Stimulated activated naive CD8-positive, alpha-beta T cell treated with anti-CD3 and anti-CD28 coated beads, Interleukin-15, Interleukin-2, amounts not matched to agents 100 ng/mL and 50 ng/mL, for 24 hours (primary cell): ENCODE results near the gene UGT2B10.

Experiments used
- H3K27ac Mint-ChIP-seq: one replicate; pipeline ENCODE4 v1.8.0; 2021; ENCODE audit warnings: mild to moderate bottlenecking, mixed read lengths
- H3K27me3 Mint-ChIP-seq: one replicate; pipeline ENCODE4 v1.8.0; 2021; ENCODE audit warnings: mixed read lengths
- H3K36me3 Mint-ChIP-seq: one replicate; pipeline ENCODE4 v1.8.0; 2021; ENCODE audit warnings: low read depth, mixed read lengths
- H3K4me1 Mint-ChIP-seq: one replicate; pipeline ENCODE4 v1.8.0; 2021; ENCODE audit warnings: low read depth, mixed read lengths
- H3K4me3 Mint-ChIP-seq: one replicate; pipeline ENCODE4 v1.8.0; 2021; ENCODE audit warnings: mild to moderate bottlenecking, mixed read lengths
- H3K9me3 Mint-ChIP-seq: one replicate; pipeline ENCODE4 v1.8.0; 2021; ENCODE audit warnings: mixed read lengths

The UGT2B10 gene

GRCh38 chr4:68858039-68858438, 42.2 kb downstream of the UGT2B10 start:
- Mint-ChIP-seq H3K36me3 (no peaks in the 10 kb centered on the region), H3K4me3 (no peak overlapping the region), H3K27me3 (no peaks in the 10 kb centered on the region), H3K4me1 (no peaks in the 10 kb centered on the region), H3K9me3 (peaks cover 3% of the 10 kb centered on the region), H3K27ac (no peak overlapping the region)

GRCh38 chr4:68859655-68860054, 43.9 kb downstream of the UGT2B10 start:
- peaks cover 3% of the 10 kb centered on the region for H3K9me3 Mint-ChIP-seq
- no peaks in the 10 kb centered on the region for H3K27me3 Mint-ChIP-seq
- no peak overlapping the region for H3K4me3 Mint-ChIP-seq
- no peaks in the 10 kb centered on the region for H3K4me1 Mint-ChIP-seq
- H3K36me3 Mint-ChIP-seq, result no peaks in the 10 kb centered on the region
- H3K27ac Mint-ChIP-seq, result no peak overlapping the region

DNA sequence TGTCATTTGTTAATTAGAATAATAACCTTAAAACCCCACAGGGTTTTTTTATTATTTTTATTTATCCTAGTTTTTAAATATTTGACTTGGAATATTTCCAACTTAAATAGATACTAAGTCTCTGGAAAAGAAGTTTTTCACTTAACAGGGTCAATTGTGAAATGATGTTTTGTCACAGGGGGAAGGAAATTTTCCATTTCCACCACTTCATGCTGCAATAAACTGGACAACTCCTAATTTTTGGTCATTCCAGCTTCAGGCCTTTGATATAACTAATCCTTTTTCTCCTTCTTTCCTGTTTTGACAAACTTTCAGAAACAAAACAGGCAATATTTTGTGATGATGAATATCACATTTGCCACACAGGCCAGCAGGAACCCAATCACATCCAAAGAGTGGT, 45.3 kb downstream of the UGT2B10 start:
- no peaks in the 10 kb centered on the region for H3K4me1 Mint-ChIP-seq
- no peaks in the 10 kb centered on the region for H3K36me3 Mint-ChIP-seq
- H3K27ac Mint-ChIP-seq, result no peak overlapping the region
- no peak overlapping the region for H3K4me3 Mint-ChIP-seq
- H3K27me3 Mint-ChIP-seq, result no peaks in the 10 kb centered on the region
- peaks cover 3% of the 10 kb centered on the region for H3K9me3 Mint-ChIP-seq

GRCh38 chr4:68864438-68865187, 48.8 kb downstream of the UGT2B10 start:
- no peak overlapping the region for H3K27ac Mint-ChIP-seq
- no peaks in the 10 kb centered on the region for H3K36me3 Mint-ChIP-seq
- no peaks in the 10 kb centered on the region for H3K9me3 Mint-ChIP-seq
- no peak overlapping the region for H3K4me3 Mint-ChIP-seq
- no peaks in the 10 kb centered on the region for H3K4me1 Mint-ChIP-seq
- H3K27me3 Mint-ChIP-seq, result no peaks in the 10 kb centered on the region

DNA sequence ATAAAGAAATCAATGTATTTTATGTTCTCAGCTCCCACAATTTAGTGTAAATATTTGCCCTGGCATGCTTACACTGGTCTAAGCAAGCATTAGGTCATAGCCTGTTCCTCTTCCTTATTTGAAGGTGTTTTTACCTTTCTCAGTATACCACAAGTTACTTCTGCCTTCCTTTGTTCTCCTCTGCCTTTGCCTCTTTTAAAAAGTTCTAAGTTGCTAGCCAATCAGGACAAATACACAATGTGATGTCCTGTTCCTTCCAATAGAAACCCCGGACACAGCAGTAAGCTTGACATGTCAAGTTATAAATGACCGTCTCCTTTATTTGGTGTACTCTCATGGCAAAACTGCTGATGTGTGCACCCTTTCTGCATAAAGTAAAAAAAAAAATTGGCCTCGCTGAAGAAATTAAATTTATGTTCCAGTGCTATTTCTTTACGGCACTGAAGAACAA, 49.4 kb downstream of the UGT2B10 start:
- Mint-ChIP-seq H3K4me1 (no peaks in the 10 kb centered on the region), H3K27ac (no peak overlapping the region), H3K4me3 (no peak overlapping the region), H3K9me3 (no peaks in the 10 kb centered on the region), H3K27me3 (no peaks in the 10 kb centered on the region), H3K36me3 (no peaks in the 10 kb centered on the region)

DNA sequence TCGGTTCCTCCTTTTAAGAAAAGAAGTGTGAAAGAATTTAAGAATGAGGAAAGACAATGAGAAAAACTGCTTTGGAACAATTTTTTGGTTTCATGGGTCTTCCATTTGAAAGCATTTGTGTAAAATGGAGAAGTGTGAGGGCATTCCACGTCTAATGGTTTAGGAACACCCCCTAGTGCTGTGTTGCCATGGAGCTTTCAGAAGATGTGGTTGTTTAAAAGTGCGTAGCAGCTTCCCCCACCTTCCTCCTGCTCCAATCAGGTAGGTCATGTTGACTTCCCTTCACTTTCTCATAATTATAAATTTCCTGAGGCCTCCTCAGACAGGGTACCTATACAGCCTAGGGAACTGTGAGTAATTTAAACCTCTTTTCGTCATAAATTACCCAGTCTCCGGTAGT, 50.0 kb downstream of the UGT2B10 start:
- no peak overlapping the region for H3K27ac Mint-ChIP-seq
- no peaks in the 10 kb centered on the region for H3K27me3 Mint-ChIP-seq
- H3K9me3 Mint-ChIP-seq, result no peaks in the 10 kb centered on the region
- no peaks in the 10 kb centered on the region for H3K36me3 Mint-ChIP-seq
- no peaks in the 10 kb centered on the region for H3K4me1 Mint-ChIP-seq
- H3K4me3 Mint-ChIP-seq, result no peak overlapping the region

- Mint-ChIP-seq H3K27me3 (no peaks in the 10 kb centered on the region), H3K4me3 (no peak overlapping the region), H3K4me1 (no peaks in the 10 kb centered on the region), H3K9me3 (no peaks in the 10 kb centered on the region), H3K36me3 (no peaks in the 10 kb centered on the region), H3K27ac (no peak overlapping the region)
Measured at GRCh38 chr4:68869274-68869773, 53.5 kb downstream of the UGT2B10 start.

DNA sequence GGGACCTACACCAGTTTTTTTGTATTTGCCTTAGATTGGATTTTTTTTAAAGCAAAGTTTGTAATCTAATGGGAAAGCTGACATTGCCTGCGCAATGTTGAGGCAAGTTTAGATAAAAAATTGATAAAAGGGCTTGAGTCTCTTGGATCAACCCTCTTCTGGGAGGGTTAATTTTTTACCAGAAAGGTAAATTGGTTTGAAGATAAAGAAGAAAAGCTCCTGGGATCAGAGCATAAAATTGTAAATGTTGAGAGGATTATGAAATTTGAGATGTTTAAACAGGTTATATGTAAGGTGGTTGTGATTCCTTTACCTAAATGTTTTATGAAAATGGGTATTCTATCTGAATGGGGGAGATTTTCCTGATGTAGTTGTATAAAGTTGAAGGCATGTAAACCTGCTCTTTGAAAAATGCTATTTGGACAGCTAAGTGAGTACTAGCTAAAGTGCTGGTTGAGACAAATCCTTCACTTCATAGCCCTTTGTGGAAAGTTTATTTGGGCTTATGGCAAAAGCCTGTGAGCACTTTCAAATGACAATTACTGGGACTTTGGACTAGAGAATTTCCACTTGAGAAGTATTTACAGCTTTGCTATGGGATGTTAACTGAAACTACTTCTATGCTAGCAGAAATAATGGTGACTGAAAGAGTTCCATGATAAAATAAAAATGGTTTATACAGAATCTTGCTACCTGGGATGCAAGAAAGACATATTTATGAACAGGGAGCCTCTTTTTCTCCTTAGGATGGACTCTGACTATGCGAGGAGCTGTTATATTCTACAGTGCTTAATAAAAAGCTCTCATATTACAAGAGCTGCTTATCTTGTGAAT, 56.2 kb downstream of the UGT2B10 start:
- no peak overlapping the region for H3K27ac Mint-ChIP-seq
- H3K9me3 Mint-ChIP-seq, result no peaks in the 10 kb centered on the region

DNA sequence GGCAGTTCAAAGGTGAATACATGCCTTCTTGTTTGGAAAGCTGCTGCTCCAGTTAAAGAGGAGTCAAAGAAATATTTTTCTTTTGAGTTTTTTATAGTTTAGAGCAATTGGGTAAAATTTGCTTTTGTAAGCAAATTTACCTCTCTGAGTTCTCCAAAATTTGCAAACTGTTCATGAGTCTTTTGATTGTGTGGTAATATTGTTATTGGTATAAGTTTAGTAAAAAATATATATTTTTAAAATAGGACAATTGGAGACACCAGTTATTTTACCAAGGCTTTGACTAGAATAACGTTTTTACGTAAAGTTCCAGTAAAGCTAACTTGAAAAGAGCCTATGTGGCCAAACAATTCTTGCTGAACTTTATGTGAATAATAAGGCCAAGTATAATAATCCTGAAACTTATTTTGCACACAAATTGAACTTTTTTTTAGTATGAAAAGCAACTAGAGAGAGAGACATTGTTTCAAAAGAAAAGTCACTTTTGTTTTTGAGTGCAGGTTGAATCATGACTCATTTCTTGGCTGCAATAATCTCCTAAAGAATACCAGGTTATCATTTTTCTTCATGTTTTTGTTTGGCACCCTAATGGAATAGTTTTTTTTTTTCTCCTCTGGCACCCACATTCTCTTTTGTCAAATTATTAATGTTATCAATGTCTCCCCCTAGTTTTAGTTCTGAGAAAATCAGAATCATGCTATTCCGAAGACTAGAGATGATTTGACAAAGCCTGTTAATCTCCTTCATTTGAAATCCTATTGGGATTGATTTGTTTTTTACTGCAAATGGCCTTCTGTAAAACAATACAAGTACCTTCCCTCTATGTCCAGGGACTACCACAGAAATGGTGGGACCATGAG, 57.1 kb downstream of the UGT2B10 start:
- Mint-ChIP-seq H3K27ac (no peak overlapping the region), H3K9me3 (no peaks in the 10 kb centered on the region), H3K27me3 (no peaks in the 10 kb centered on the region), H3K36me3 (no peaks in the 10 kb centered on the region), H3K4me1 (no peaks in the 10 kb centered on the region), H3K4me3 (no peak overlapping the region)

More for the DNA sequence above, 56.2 kb downstream of the UGT2B10 start:
- no peak overlapping the region for H3K4me3 Mint-ChIP-seq
- H3K27me3 Mint-ChIP-seq, result no peaks in the 10 kb centered on the region
- no peaks in the 10 kb centered on the region for H3K4me1 Mint-ChIP-seq
- H3K36me3 Mint-ChIP-seq, result no peaks in the 10 kb centered on the region

- no peaks in the 10 kb centered on the region for H3K27me3 Mint-ChIP-seq
- no peak overlapping the region for H3K27ac Mint-ChIP-seq
- H3K4me1 Mint-ChIP-seq, result no peaks in the 10 kb centered on the region
- no peak overlapping the region for H3K4me3 Mint-ChIP-seq
- H3K9me3 Mint-ChIP-seq, result no peaks in the 10 kb centered on the region
- no peaks in the 10 kb centered on the region for H3K36me3 Mint-ChIP-seq
Measured at GRCh38 chr4:68874507-68874906, 58.7 kb downstream of the UGT2B10 start.

DNA sequence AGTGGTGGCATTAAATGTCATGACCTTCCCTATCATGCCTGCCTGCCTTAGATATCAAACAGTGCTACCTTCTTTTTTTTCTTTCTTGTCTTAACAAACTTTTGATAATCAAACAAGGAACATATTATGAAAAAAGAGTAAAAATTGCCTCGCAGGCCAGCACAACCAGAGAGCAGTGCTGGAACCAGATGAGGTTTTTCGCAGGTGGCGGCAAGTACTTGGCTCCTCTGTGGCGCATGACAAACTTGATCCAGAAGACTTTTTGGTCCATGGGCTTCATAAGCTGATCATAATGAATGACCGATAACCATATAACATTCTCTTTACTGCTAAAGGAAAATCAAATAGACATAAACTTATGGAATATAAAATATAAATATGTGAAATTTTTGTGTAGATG, 61.8 kb downstream of the UGT2B10 start:
- H3K27ac Mint-ChIP-seq, result no peak overlapping the region
- H3K4me3 Mint-ChIP-seq, result no peak overlapping the region
- no peaks in the 10 kb centered on the region for H3K4me1 Mint-ChIP-seq
- H3K27me3 Mint-ChIP-seq, result no peaks in the 10 kb centered on the region
- H3K36me3 Mint-ChIP-seq, result no peaks in the 10 kb centered on the region
- H3K9me3 Mint-ChIP-seq, result no peaks in the 10 kb centered on the region

DNA sequence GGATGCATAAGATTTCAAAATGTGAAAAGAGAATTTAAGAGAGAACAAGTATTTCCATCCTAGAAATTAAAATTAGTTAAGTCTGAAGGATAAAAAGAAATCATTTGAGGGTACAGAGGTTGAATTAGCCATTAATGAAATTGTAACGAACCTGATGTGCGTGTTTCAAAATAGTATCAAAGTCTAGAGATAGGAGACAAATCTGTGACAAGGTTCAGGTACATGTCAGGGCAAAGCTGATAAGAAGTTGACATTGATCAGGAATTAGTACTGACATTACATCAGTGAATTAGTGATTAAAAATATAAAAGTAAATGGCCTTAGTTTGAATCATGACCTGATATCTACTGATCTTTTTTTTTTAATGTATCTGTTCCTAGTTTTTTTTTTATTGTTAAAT, 62.3 kb downstream of the UGT2B10 start:
- no peak overlapping the region for H3K27ac Mint-ChIP-seq
- H3K9me3 Mint-ChIP-seq, result no peaks in the 10 kb centered on the region
- H3K4me3 Mint-ChIP-seq, result no peak overlapping the region
- no peaks in the 10 kb centered on the region for H3K4me1 Mint-ChIP-seq
- H3K27me3 Mint-ChIP-seq, result no peaks in the 10 kb centered on the region
- H3K36me3 Mint-ChIP-seq, result no peaks in the 10 kb centered on the region
